AG08396 (cell line): ENCODE measurements around the gene ABHD12.

Experiments used
- DNase-seq: peaks from one replicate; pipeline ENCODE4 v3.0.0; 2012; ENCODE audit warnings: low spot score, mixed read lengths

Gene ABHD12

GRCh38 chr20:25257130-25257529 is 133.5 kb downstream of the ABHD12 start:
- DNase-seq = no peak

- DNase-seq = no peak
These were observed 134.3 kb downstream of the ABHD12 start for GRCh38 chr20:25256226-25256859.

- no peak for DNase-seq
These were observed 135.5 kb downstream of the ABHD12 start for GRCh38 chr20:25254986-25255680.

- DNase-seq = no peak
These were observed 136.1 kb downstream of the ABHD12 start for GRCh38 chr20:25254571-25254970.

GRCh38 chr20:25253606-25254275 is 136.9 kb downstream of the ABHD12 start:
- no peak for DNase-seq

GRCh38 chr20:25252686-25253421 is 137.8 kb downstream of the ABHD12 start:
- DNase-seq = no peak

GRCh38 chr20:25252230-25252651 is 138.4 kb downstream of the ABHD12 start:
- no peak for DNase-seq

- DNase-seq = no peak
These were observed 139.1 kb downstream of the ABHD12 start for GRCh38 chr20:25251558-25251957.

- DNase-seq = no peak
These were observed 139.6 kb downstream of the ABHD12 start for GRCh38 chr20:25251019-25251418.

GRCh38 chr20:25250508-25250907 is 140.1 kb downstream of the ABHD12 start:
- no peak for DNase-seq
